Measurements from ENCODE around the gene CLDN4.
A peak's percentile ranks its signal among the peaks of the same experiment; 100 is the strongest.
"Not testable (repeated sequence)": the region's sequence is repeated elsewhere in the genome, so short reads cannot be mapped to it uniquely, and the experiment has no call there.

The CLDN4 gene, protein sequence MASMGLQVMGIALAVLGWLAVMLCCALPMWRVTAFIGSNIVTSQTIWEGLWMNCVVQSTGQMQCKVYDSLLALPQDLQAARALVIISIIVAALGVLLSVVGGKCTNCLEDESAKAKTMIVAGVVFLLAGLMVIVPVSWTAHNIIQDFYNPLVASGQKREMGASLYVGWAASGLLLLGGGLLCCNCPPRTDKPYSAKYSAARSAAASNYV

GRCh38 chr7:73830681-73831583, at the start of gene CLDN4:
Gene CLDN4, plus strand, starts transcription at chr7:73830996. Its CDS starts 206 bp downstream, at chr7:73831202.
- no peak for FAIRE-seq

DNA sequence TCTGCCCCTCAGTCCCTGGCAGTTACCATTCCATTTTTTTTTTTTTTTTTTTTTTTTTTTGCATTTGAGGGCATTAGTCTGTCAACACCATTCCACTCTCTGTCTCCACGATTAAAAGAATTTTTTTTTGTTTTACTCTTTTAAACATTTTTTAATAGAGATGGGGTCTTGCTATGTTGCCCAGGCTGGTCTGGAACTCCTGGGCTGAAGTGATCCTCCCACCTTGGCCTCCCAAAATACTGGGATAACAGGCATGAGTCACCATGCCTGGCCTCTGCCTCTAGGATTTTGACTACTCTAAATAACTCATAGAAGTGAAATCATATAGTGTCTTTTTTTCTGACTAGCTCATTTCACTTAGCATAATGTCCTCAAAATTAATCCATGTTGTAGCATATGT, 44.2 kb upstream of the CLDN4 start:
- FAIRE-seq = no peak

- not testable (repeated sequence) for FAIRE-seq
These were observed 43.1 kb upstream of the CLDN4 start for GRCh38 chr7:73787786-73788048.

DNA sequence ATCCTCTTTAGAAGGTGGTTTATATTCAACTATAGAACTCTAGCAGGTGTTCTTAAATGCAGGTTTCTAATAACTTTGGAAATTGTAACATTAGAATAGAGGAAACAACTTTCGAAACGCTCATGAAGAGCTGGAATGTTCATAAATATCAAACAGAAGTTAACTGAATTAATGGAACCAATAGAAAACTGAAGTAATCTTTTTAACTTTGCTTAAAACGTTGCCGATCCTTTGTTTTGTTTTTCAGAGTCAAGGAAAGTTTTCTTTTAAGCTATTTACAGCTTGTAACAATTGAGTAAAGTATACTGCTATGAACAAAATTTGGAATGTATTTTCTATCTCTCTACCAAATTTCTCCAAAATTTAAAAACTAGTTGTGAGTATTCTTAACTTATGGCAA, 41.7 kb upstream of the CLDN4 start:
- FAIRE-seq = no peak

DNA sequence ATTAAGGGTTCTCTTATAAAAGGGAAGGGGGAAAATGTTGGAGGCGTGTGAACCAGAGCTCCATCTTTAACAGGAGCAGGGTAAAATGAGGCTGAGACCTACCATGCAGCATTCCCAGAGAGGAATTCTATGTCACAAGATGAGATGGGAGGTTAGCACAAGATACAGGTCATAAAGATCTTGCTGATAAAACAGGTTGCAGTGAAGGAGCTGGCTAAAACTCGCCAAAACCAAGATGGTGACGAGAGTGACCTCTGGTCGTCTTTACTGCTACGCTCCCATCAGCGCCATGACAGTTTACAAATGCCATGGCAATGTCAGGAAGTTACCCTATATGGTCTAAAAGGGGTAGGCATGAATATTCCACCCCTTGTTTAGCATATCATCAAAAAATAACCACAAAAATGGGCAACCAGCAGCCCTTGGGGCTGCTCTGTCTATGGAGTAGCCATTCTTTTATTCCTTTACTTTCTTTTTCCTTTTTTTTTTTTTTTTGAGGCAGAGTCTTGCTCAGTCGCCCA, 39.6 kb upstream of the CLDN4 start:
- not testable (repeated sequence) for FAIRE-seq

GRCh38 chr7:73795188-73795587, 35.6 kb upstream of the CLDN4 start:
- not testable (repeated sequence) for FAIRE-seq

DNA sequence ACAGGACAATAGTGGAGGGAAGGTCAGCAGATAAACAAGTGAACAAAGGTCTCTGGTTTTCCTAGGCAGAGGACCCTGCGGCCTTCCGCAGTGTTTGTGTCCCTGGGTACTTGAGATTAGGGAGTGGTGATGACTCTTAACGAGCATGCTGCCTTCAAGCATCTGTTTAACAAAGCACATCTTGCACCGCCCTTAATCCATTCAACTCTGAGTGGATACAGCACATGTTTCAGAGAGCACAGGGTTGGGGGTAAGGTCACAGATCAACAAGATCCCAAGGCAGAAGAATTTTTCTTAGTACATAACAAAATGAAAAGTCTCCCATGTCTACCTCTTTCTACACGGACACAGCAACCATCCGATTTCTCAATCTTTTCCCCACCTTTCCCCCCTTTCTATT, 34.1 kb upstream of the CLDN4 start:
- FAIRE-seq = not testable (repeated sequence)

GRCh38 chr7:73797176-73797575, 33.6 kb upstream of the CLDN4 start:
- not testable (repeated sequence) for FAIRE-seq

GRCh38 chr7:73799282-73800141, 31.3 kb upstream of the CLDN4 start:
- no peak for FAIRE-seq

DNA sequence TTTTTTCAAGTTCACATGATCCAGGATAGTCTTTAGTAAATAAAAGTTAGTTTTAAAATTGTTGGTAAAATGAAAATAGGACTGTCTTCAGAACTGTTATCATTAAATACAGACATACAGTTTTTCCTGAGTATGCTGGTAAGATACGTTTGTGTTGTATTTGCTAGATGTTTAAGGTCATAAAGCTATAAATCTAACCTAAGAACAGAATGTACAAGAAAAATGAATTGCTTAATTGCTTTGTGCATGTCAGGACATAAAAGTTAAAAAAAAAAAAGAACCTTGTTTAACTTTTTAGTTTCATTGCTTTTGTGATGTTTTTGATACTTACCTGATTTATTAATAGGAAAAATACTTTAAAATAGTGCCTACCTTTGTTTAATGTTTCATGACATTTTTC, 29.2 kb upstream of the CLDN4 start:
- FAIRE-seq = peak; percentile 82

GRCh38 chr7:73802459-73802858, 28.3 kb upstream of the CLDN4 start:
- no peak for FAIRE-seq

DNA sequence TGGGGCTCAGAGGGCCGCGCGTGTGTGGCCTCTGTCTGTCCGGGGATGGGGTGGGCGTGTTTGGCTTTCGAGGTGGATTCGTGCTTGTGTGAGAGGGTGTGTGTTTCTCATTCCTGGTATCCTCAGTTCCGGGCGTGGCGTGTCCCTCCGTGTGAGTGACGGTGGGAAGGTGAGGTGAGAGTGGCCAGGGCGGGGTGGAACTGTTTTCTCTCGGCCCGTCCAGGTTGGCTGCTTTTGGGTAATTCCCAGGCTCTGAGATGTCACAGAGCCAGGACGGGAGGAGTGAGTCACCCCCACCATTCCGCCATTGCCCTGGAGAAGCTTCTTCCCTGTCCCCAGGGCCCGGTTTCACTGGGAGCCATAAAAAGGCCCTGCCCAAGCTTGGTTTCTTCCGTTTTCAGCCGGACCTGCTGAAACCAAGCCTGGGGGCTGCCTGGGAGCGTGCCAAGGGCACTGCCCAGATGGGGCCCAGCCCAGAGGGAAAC, 21.3 kb upstream of the CLDN4 start:
- no peak for FAIRE-seq

DNA sequence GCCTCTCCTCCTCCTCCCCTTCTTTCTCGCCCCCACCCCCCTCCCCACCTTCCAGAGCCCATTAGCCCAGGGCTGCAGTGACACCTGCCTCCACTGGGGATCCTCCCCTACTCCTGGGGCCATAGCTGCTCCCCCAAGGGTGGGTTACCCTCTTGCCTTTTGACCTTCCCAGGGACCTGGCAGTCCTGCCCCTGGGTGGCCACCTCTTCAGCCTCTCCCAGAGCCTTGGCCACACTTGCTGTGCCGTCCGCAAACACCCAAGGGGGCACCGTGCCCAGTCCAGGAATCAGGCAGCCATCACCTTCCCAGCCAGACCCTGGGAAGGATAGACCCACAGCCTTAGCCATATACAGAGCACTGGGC, 19.8 kb upstream of the CLDN4 start:
- FAIRE-seq = no peak

GRCh38 chr7:73811760-73812168, 19.0 kb upstream of the CLDN4 start:
- FAIRE-seq = peak; percentile 78

GRCh38 chr7:73812996-73813395, 17.8 kb upstream of the CLDN4 start:
- no peak for FAIRE-seq

DNA sequence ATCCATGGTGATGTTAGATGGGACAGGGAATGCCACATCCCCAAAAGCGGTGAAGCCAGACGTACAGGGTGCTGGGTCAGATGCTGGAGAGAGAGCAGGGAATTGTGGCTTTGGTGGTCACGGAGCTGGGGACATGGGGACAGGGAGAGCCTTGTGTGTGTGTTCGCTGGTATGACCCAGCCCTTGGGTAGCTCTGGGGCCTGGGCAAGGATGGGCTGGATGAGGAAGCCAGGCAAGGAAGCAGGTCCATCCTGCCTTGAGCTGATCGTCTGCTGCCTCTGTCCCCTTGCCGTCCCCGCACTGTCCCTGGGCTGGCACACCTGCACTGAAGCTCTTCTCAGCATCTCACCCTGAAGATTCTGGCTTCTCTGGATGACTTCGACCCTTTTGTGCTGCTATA, 15.4 kb upstream of the CLDN4 start:
- no peak for FAIRE-seq

DNA sequence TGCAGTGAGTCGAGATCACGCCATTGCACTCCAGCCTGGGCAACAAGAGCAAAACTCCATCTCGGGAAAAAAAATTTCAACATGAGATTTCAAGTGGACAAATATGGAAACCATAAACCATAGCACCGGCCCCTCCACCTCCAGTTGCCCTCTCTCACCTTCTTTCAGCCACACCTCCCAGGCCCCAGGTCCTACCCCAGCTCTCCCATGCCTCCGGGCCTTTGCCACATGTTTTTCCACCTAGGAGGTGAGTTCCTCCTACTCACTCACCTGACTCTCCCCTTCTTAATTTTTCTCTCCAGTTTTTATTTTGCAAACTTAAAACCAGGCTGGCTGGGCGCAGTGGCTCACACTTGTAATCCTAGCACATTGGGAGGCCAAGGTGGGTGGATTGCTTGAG, 13.7 kb upstream of the CLDN4 start:
- no peak for FAIRE-seq

DNA sequence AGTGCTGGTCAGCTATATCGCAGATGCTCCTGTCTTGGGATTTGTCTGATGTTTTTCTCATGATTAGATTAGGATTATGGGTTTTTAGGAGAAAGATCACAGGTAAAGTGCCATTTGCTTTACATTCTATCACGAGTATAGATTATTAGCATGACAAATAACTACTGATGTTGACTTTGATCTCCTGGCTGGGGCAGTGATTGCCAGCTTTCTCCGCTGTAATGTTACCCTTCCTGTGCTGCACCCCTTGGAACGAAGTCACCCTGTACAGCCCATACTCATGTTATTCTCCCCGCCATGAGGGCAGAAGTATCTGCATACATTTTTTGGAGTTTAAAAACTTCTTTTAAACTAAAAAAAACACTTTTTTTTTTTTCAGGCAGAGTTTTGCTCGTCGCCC, 10.8 kb upstream of the CLDN4 start:
- FAIRE-seq = no peak

DNA sequence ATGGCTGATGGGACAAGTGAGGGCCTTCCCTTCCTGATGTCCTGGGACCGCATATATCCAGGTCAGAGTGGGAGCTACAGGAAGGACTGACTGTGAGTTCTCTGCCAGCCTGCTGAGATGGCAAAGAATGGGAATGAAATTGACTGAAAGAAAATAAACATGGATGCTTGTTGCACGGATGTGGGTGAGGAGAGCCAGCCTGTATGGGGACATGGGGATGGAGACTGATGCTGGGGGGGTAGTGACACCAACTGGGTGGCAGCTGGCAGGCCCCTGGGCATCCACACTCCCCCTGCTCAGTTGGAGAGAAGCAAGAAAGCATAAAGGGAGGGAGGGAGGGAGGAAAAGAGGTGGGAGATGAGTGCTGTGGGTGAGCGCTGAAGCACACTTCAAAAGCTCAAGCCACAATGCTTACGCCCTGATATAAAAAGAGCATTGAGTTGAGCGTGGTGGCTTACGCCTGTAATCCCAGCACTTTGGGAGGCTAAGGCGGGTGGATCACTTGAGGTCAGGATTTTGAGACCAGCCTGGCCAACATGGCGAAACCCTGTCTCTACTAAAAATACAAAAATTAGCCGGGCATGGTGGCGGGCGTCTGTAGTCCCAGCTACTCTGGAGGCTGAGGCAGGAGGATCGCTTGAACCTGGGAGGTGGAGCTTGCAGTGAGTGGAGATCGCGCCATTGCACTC, 9.1 kb upstream of the CLDN4 start:
- not testable (repeated sequence) for FAIRE-seq

- FAIRE-seq = no peak
These were observed 8.2 kb upstream of the CLDN4 start for GRCh38 chr7:73822319-73823173.

GRCh38 chr7:73823257-73823656, 7.5 kb upstream of the CLDN4 start:
- FAIRE-seq = no peak

All from G401.6 (cell line).